T-helper 17 cell (primary cell): ENCODE data around the gene VWF. TPM values are rescaled to one million over a fixed set of nuclear protein-coding genes. Genes with fewer than 3 reads are reported as not detected.
"Not testable (repeated sequence)": the region's sequence is repeated elsewhere in the genome, so short reads cannot be mapped to it uniquely, and the experiment has no call there.

Source experiments
- ATAC-seq: fragments of 150-1000 bp; cut with Tn5 transposase; 2 replicates; pipeline ENCODE4 v1.10.0; 2021; ENCODE audit warnings: mild to moderate bottlenecking, moderate library complexity
- DNase-seq, 3 donors: peaks; one replicate each; pipeline versions ENCODE4 v3.0.0 to v3.0.0-alpha.2; 2020 to 2021
- H3K9me3 ChIP-seq: one replicate; pipeline ENCODE4 v1.7.0; 2013; ENCODE audit warnings: low read length, mild to moderate bottlenecking; ENCODE audit not compliant: control insufficient read depth, poor library complexity, severe bottlenecking
- H3K27ac Mint-ChIP-seq: one replicate; pipeline ENCODE4 v1.8.0; 2022; ENCODE audit warnings: mild to moderate bottlenecking, moderate library complexity, mixed read lengths
- H3K27me3 Mint-ChIP-seq: one replicate; pipeline ENCODE4 v1.8.0; 2022; ENCODE audit warnings: mixed read lengths
- H3K36me3 Mint-ChIP-seq: one replicate; pipeline ENCODE4 v1.8.0; 2022; ENCODE audit warnings: low read depth, mixed read lengths
- H3K4me1 Mint-ChIP-seq: one replicate; pipeline ENCODE4 v1.8.0; 2022; ENCODE audit warnings: mild to moderate bottlenecking, mixed read lengths
- H3K4me3 Mint-ChIP-seq: one replicate; pipeline ENCODE4 v1.8.0; 2022; ENCODE audit warnings: mild to moderate bottlenecking, moderate library complexity, mixed read lengths
- total RNA-seq, 4 donors: library from RNA in 2 of 4; stranded (reverse) in 2 of 4; gene quantifications; one replicate each; pipeline ENCODE4 v1.2.3 and lab custom pipeline; 2022 to 2026

Gene VWF
- total RNA-seq, 2 donors from 2014 or later, result 0.55 to 4.1 TPM

DNA sequence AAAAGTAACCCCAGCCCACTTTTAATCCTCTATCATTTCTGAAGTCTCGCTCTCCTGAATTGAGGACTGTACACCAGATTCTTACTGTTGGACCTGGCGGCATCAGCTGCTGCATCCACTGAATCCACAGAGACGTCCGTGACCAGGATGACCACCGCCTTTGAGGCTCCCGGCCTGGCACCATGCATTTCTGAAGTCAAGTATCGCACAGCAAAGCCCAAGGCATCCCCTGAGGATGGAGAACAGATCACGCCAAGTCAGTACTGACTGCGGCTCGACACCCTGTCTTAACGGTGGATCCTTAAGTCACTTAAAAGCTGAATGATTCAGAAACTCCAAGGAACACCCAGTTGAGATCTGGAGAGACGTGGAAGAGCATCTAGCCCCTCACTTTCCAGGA, 108.5 kb downstream of the VWF start:
- peaks cover 36% of the 10 kb centered on the region for H3K27me3 Mint-ChIP-seq
- not testable (repeated sequence) for ATAC-seq, H3K9me3 ChIP-seq, H3K27ac Mint-ChIP-seq, DNase-seq, H3K36me3 Mint-ChIP-seq, H3K4me3 Mint-ChIP-seq, H3K4me1 Mint-ChIP-seq

DNA sequence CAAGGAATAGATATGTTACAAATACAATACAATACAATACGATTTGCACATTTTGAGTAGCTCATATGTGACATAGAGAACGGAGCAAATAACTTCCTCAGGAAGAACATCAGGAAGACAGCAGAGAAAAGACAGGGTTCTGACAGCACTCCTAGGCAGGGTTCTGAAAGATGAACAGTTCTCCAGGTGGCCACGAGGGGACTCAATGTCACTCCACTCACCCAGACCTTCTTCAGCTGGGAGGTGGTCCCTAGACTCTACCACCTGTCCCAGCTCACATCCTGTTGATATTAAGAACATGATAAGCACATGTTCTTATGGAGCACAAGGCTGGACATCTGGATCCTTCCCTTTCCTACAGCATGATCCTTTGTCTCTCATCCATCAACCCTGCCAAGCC, 109.2 kb downstream of the VWF start:
- not testable (repeated sequence) for H3K36me3 Mint-ChIP-seq, H3K9me3 ChIP-seq, ATAC-seq, H3K4me3 Mint-ChIP-seq, DNase-seq, H3K27ac Mint-ChIP-seq, H3K4me1 Mint-ChIP-seq
- H3K27me3 Mint-ChIP-seq, result peaks cover 32% of the 10 kb centered on the region

DNA sequence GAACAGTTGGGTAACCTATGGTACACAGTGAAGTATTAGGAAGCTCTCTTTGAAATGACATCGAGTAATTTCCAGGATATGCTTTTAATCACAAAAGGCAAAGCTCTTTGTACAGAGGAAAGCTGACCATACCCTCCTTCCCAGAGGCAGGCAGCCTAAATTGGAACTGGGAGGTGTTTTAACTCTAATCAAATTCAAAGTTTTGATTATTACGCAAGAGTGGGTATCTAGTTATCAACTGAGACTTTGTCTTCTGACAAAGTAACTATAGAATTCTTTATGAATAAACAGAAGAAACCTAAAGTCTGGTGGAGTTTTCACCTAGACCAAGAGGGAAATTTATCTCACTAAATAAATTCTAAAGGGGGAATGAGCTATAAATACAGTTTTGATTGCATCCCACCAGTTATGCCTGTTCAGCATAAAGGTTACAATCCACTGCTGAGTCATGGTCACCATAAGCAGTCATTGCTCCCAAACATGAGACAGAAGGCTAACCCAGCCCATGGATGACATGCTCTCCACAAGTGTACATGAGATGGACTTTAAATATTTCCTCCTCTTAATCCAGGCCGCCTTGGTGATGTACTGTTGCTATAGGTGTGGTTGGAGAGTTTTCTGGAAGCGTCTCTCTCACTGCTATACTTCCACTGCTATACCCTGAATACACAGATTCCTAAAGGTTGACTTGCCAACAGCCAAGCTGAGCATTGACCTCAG, 113.7 kb downstream of the VWF start:
- H3K36me3 Mint-ChIP-seq, H3K27ac Mint-ChIP-seq, H3K4me1 Mint-ChIP-seq, H3K4me3 Mint-ChIP-seq, H3K9me3 ChIP-seq, ATAC-seq, DNase-seq: not testable (repeated sequence)
- H3K27me3 Mint-ChIP-seq, result peaks cover 36% of the 10 kb centered on the region

DNA sequence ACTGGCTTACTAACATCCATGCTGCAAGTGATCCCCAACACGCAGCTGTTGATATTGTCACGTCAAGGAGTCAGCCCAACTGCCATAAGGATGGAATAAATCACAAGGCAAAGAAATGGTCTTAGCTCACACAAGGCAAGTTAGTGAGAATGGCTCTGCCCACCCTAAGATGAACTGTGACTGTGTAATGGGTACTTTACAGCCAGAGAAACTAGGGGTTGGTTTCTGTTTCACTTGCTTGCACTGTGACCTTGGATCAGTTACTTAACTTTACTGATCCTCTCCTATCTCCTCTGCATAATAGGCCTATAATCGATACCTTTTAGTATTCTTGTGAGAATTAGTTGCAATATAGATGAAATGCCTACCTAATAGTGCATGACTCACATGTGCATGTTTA, 127.2 kb downstream of the VWF start:
- H3K36me3 Mint-ChIP-seq, result peaks cover 6% of the 10 kb centered on the region
- no peak overlapping the region for H3K27ac Mint-ChIP-seq
- H3K4me3 Mint-ChIP-seq, result no peak overlapping the region
- H3K9me3 ChIP-seq, result no peaks in the 10 kb centered on the region
- ATAC-seq (no peak), DNase-seq (no peak)
- peaks cover 58% of the 10 kb centered on the region for H3K27me3 Mint-ChIP-seq
- H3K4me1 Mint-ChIP-seq, result no peaks in the 10 kb centered on the region

DNA sequence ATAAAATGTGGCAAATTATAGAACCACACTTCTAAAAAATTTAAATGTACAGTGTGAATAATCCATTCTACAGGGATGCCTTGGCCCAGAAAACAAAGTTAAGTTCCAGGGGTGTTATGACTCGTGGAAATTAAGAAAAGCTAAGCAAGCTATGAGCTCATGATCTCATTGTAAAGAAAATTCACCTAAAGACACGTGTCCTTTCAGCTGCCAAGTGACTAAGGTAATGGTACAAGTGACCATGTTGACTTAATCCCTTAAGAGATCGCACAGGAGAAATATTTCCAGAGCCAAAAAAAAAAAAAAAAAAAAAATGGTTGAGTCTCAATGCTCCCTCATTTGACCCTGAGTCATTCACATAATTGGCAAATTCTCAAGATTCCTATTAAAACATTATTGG, 128.0 kb downstream of the VWF start:
- Mint-ChIP-seq H3K4me1 (no peaks in the 10 kb centered on the region), H3K4me3 (no peak overlapping the region), H3K36me3 (peaks cover 6% of the 10 kb centered on the region), H3K27me3 (peaks cover 61% of the 10 kb centered on the region), H3K27ac (no peak overlapping the region)
- DNase-seq (no peak), ATAC-seq (no peak)
- no peaks in the 10 kb centered on the region for H3K9me3 ChIP-seq

DNA sequence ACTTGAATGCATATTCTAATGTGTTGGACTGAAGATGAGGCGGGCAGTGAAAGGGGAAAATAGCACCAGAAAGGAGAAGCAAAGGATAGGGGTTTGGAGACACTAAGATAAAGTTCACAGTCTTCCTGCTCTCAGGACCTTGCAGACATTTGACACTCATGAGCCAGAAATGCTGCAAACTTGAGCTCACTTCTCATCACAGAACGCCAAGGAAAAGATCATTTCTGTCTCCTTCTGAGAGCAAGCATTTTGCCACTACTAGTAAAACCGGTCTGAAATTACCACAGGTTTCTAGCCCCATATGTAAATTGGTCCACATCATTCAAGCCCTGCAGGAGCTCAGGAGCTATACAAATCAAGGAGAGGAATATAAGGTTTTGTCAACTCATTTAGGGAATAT, 134.8 kb downstream of the VWF start:
- Mint-ChIP-seq H3K4me1 (peaks cover 2% of the 10 kb centered on the region), H3K36me3 (no peaks in the 10 kb centered on the region), H3K27ac (no peak overlapping the region), H3K4me3 (no peak overlapping the region), H3K27me3 (peaks cover 16% of the 10 kb centered on the region)
- ATAC-seq (no peak), DNase-seq (no peak)
- no peaks in the 10 kb centered on the region for H3K9me3 ChIP-seq

DNA sequence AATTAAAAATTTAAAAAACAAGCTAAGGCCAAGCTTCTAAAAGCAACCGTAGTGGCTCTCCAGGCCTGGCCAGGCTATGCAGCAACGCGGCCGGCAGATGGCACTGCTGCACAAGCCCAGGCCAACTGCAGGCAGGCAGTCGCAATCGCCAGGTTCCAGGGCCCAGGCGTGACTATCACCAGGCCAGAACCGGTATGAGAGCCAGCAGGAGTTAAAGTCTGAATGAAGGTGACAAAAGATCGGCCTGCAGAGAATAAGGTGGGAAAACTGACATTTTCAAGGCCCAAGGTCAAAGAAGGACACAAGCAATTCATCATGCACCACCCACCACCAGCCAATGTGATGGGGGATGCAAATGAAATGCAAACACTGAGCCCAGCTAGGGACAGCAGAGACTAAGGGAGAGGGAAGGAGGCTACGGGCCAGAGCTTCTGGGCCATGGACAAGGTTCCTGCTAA, 135.8 kb downstream of the VWF start:
- H3K27me3 Mint-ChIP-seq, result peaks cover 7% of the 10 kb centered on the region
- H3K27ac Mint-ChIP-seq, result peak overlapping the region; percentile 41

DNA sequence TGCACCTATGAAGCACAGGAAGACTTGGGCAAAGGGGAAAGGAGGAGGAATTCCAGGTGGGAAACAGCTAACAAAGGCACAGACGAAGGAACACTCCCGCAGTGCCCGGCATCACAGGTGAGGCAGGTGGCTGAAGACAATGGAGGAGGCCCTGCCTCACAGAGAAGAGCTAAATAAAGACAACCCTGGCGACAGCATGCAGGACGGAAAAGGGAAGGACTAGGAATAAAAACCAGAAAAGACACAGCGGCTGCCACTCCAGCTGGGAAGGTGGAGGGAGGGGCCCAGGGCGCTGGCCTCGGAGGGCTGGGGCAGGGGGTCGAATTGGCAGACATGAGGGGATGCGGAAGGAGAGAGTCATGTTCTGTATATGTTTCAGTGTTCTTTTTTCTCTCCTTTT, 136.4 kb downstream of the VWF start:
- no peaks in the 10 kb centered on the region for H3K36me3 Mint-ChIP-seq
- H3K4me3 Mint-ChIP-seq, result no peak overlapping the region
- H3K27ac Mint-ChIP-seq, result no peak overlapping the region
- peaks cover 2% of the 10 kb centered on the region for H3K4me1 Mint-ChIP-seq
- DNase-seq (no peak), ATAC-seq (no peak)
- H3K27me3 Mint-ChIP-seq, result peaks cover 6% of the 10 kb centered on the region
- no peaks in the 10 kb centered on the region for H3K9me3 ChIP-seq

More for the DNA sequence above, 135.8 kb downstream of the VWF start:
- ATAC-seq, result peak; percentile 91
- peak; percentile 46 to 67 (median 58) for DNase-seq
- H3K36me3 Mint-ChIP-seq, result no peaks in the 10 kb centered on the region
- no peak overlapping the region for H3K4me3 Mint-ChIP-seq
- H3K9me3 ChIP-seq, result no peaks in the 10 kb centered on the region
- H3K4me1 Mint-ChIP-seq, result peaks cover 2% of the 10 kb centered on the region

DNA sequence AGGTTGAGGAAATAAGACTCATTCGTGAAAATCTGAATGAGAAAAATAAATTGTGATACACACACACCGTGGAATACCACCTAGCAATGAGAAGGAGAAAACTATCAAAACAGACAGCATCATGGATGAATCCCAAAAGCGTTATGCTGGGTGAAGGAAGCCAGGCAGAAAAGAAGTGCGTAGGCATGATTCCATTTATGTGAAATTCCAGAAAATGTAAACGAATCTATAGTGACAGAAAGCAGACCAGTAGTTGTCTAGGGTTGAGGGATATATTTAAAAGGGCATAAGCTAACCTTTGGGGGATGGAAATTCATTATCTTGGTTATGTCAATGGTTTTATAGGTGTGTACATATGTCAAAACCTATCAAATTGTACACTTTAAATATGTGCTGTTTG, 136.9 kb downstream of the VWF start:
- Mint-ChIP-seq H3K4me3 (no peak overlapping the region), H3K4me1 (peaks cover 2% of the 10 kb centered on the region), H3K27me3 (peaks cover 6% of the 10 kb centered on the region), H3K27ac (no peak overlapping the region), H3K36me3 (no peaks in the 10 kb centered on the region)
- H3K9me3 ChIP-seq, result no peaks in the 10 kb centered on the region
- ATAC-seq, result no peak
- DNase-seq, result no peak

DNA sequence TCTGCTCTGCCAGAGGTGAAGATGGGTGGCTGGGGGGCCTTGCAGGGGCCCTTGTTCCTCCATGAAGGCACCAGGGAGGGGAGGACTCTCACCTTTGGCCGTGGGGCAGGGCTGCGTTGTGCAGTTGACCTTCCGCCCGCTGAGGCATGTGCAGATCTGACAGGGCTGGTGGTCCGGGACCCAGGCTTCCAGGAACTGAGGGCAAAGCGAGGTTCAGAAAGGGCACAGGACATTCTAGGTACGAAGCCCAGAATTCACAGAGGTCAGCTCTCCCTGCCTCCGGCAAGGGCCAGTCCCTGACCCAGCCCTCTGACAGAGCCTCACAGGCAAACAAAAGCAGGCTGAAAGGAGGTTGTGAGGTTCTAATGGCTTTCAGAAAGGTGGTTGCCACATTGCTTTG, 139.0 kb downstream of the VWF start:
- H3K4me1 Mint-ChIP-seq, result peaks cover 2% of the 10 kb centered on the region

DNA sequence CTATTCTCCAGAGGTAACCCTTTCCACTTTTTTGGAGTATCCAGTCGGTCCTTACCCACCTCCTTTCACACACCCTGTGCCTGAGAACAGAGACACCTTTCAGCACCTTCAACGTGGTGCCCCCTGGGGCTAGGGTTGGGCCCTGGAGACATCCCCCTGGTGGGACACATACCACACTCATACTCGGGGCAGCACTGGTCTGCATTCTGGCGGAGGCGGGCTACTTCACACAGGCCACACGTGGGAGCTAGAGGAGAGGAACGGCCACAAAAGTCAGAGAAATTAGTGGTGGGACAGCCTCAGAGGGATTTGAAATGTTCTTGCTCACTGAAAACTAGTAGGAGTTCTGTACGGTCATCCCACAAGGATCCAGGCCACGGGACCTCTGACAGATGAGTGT, 139.6 kb downstream of the VWF start:
- H3K27ac Mint-ChIP-seq, result no peak overlapping the region
- ATAC-seq (no peak), DNase-seq (no peak)
- no peaks in the 10 kb centered on the region for H3K27me3 Mint-ChIP-seq
- H3K36me3 Mint-ChIP-seq, result no peaks in the 10 kb centered on the region
- H3K9me3 ChIP-seq, result no peaks in the 10 kb centered on the region
- no peak overlapping the region for H3K4me3 Mint-ChIP-seq
- peaks cover 2% of the 10 kb centered on the region for H3K4me1 Mint-ChIP-seq

More for the DNA sequence above, 139.0 kb downstream of the VWF start:
- H3K27ac Mint-ChIP-seq, result no peak overlapping the region
- no peaks in the 10 kb centered on the region for H3K27me3 Mint-ChIP-seq
- H3K36me3 Mint-ChIP-seq, result no peaks in the 10 kb centered on the region
- ATAC-seq (no peak), DNase-seq (no peak)
- H3K4me3 Mint-ChIP-seq, result no peak overlapping the region
- H3K9me3 ChIP-seq, result no peaks in the 10 kb centered on the region

DNA sequence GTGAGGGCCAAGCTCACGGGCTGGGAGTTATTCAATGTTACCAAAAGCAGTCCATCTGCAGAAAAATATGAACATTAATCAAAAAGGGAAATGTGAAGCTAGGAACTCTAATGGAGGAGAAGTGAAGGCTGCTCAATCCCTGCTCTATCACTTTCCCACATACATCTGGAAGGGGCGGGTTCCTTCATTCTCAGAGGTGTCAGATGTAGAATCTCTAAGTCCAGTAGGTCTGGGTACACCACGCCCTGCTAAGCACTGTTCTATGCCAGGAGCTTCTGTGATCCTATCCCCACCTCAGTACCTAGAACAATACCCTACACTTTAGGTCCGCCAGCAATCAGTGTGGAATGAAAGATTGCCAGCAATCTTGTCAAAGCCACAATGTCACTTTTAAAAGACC, 142.4 kb downstream of the VWF start:
- no peaks in the 10 kb centered on the region for H3K9me3 ChIP-seq
- H3K27ac Mint-ChIP-seq, result no peak overlapping the region
- H3K4me1 Mint-ChIP-seq, result no peaks in the 10 kb centered on the region
- no peak overlapping the region for H3K4me3 Mint-ChIP-seq
- H3K27me3 Mint-ChIP-seq, result peaks cover 2% of the 10 kb centered on the region
- H3K36me3 Mint-ChIP-seq, result no peaks in the 10 kb centered on the region
- ATAC-seq (no peak), DNase-seq (no peak)

DNA sequence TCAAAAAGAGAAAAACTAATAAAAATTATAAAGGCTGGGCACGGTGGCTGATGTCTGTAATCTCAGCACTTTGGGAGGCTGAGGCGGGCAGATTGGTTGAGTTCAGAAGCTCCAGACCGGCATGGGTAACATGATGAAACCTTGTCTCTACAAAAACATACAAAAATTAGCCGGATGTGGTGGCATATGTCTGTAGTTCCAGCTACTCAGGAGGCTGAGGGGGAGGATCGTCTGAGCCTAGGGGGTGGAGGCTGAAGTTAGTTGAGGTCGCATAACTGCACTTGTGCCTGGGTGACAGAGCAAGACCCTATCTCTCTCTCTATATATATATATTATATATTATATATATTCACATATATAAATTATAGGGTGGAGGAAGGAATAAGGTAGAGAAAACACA, 146.9 kb downstream of the VWF start:
- ATAC-seq (no peak), DNase-seq (no peak)
- Mint-ChIP-seq H3K4me1 (peaks cover 2% of the 10 kb centered on the region), H3K4me3 (no peak overlapping the region), H3K27ac (no peak overlapping the region), H3K36me3 (no peaks in the 10 kb centered on the region), H3K27me3 (peaks cover 44% of the 10 kb centered on the region)
- no peaks in the 10 kb centered on the region for H3K9me3 ChIP-seq

DNA sequence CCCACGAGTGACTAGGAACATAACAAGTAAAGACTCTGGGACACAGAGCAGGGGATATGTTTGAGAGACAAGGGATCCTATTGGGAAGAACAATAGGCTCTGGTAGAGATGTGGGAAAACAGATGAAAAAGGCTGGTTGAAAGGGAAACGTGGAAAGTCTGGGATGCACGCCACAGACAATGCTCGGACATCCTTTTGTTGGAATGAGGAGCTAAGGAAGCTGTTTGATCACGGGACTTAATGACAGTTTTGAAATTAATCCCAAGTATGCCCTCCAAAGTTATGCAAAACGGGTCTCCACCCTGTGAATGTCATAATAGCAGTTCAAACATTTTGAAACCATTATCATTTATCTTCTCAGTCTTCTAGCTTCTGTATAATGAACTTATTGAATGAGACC, 147.8 kb downstream of the VWF start:
- ATAC-seq (no peak), DNase-seq (no peak)
- H3K4me1 Mint-ChIP-seq, result peaks cover 2% of the 10 kb centered on the region
- no peaks in the 10 kb centered on the region for H3K36me3 Mint-ChIP-seq
- no peak overlapping the region for H3K4me3 Mint-ChIP-seq
- H3K27ac Mint-ChIP-seq, result no peak overlapping the region
- H3K27me3 Mint-ChIP-seq, result peaks cover 52% of the 10 kb centered on the region
- H3K9me3 ChIP-seq, result no peaks in the 10 kb centered on the region
